ENCODE measurements around the gene BCL2L1.
"Not testable (repeated sequence)": the region's sequence is repeated elsewhere in the genome, so short reads cannot be mapped to it uniquely, and the experiment has no call there.

Gene BCL2L1

DNA sequence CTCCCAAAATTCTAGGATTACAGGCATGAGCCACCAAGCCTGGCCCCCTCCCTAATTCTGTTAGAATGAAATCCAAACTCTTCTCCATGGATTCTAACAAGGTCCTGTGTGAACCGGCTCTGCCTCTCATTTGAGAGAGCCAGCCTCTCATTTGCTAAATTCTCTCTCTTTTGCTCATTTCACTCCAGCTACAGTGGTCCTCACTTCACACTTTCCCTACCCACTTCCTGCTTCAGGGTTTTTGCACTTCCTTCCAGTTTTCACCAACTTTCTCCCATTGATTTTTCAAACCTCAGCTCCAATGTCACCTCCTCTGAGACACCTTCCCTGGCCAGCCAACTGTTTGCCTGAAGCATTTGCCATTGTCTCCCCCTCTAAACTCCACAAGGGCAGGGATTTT is 79.8 kb downstream of the BCL2L1 start:
- DNase-seq, result no peak

DNA sequence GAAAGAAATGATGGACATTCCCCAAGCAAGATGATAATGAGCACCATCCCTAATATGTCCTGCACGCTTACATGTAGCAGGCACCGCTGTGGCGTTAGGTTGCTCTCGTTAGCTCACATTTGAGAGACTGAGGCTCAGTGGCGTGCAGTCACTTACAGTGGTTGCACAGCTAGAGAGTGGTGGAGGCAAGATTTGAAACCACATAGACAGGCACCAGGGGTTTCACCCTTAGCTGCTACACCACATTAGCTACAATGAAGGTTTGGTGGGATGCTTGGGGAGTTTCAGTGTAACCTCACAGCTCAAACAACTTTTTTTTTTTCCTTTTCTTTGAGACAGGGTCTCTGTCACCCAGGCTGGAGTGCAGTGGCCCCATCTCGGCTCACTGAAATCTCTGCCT is 81.3 kb downstream of the BCL2L1 start:
- no peak for DNase-seq

DNA sequence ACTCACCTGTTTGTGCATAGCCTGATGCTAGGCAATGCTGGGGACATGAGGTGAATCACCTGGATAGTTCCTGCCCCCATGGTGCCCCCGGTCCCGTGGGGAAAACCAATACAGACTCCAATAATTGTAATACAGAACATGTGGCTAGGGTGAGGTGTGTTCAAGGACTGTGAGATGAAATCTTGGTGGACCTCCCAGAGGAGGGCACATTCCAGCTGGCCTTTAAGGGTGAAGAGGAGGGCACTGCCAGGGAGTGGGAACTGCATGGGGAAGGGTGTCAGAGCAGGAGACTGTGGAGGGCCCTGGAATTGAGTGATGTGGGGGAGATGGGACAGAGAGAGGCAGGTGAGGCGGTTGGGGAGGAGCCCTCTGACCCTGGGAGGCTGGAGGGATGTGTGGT is 82.4 kb downstream of the BCL2L1 start:
- no peak for DNase-seq

DNA sequence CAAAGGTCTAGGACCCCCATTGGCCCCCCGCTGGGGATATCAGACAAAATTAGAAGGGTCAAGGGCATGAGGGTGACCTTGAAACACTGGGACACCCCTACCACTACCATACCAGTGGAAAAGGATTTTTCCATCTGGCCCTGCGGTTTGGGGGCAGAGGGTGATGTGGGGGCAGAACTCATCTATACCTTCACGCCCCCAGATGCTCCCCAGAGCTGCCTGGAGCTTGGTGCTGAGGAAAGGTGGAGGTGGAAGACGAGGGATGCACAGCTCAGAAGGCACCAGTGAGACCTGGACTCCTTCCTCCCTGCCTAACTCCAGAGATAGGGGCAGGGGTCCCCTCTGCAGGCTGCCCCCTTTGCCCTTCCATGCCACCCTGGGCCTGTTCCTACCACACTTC is 83.9 kb downstream of the BCL2L1 start:
- DNase-seq, result no peak

DNA sequence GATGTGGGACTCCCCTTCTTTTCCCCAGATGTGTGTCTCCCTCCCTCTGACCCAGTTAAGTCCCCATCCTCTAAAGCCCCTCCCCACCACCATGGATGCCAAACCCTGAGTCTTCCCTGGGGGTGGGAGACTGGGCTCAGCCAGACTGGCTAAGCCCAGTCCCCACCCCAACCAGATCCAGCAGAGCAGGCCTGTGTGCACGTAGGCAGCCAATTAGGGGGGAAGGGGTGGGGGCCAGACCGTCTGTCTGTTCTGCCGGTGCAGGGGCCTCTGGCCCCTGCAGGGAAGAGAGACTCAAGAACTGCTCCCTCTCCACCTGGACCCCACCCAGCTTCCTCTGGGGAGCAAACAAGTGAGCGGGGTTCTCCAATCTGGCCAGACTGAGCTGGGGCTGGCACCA is 84.4 kb downstream of the BCL2L1 start:
- peak; percentile 11 for DNase-seq

DNA sequence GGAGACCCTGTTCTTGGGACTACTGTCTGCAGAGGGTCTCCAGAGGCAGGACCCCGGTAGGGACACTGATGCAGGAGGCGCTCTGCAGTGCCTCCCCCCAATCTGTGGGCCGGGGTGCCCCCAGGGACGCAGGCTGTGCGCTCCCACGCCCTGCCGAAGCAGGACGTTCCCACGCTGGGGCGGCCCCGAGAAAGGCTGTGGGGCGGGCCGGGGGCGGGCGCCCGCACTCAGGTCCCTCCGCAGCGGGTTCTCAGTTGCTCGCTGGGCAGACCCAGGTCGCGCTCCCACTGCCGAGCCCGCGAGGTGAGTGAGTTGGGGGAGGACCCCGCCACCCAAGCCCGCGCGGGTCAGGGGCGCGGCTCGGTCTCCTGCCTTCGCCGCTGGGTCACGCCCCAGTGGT is 85.0 kb downstream of the BCL2L1 start, which contains the start of gene COX4I2:
Gene COX4I2 (plus strand): TSS at position 253 of the 400 bp plus-strand sequence. CDS start 1,106 bp downstream, outside the sequence.
- no peak for DNase-seq

DNA sequence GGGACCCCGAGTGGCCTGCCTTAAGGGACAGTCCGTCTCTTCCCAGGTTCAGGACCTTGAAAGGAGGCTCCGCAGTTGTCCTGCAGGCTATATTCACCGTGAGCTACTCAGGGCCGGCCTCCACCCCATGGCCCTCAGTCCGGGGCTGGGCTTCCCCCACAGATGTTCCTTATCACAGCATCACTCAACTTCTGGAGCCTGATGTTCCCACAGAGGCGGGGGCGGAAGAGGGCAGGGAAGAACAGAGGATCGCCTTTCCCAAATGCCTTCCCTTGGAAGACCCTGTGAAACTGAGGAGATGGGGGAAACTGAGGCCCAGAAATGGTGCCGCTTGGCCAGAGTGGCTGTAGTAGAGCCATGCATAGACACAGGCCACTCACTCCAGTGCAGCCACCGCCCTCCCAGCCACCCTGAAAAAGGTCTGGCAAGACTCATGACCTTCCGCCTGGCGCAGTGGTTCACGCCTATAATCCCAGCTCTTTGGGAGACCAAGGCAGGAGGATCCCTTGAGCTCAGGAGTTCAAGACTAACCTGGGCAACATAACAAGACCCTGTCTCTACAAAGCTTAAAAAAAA is 89.2 kb downstream of the BCL2L1 start:
- no peak for DNase-seq

DNA sequence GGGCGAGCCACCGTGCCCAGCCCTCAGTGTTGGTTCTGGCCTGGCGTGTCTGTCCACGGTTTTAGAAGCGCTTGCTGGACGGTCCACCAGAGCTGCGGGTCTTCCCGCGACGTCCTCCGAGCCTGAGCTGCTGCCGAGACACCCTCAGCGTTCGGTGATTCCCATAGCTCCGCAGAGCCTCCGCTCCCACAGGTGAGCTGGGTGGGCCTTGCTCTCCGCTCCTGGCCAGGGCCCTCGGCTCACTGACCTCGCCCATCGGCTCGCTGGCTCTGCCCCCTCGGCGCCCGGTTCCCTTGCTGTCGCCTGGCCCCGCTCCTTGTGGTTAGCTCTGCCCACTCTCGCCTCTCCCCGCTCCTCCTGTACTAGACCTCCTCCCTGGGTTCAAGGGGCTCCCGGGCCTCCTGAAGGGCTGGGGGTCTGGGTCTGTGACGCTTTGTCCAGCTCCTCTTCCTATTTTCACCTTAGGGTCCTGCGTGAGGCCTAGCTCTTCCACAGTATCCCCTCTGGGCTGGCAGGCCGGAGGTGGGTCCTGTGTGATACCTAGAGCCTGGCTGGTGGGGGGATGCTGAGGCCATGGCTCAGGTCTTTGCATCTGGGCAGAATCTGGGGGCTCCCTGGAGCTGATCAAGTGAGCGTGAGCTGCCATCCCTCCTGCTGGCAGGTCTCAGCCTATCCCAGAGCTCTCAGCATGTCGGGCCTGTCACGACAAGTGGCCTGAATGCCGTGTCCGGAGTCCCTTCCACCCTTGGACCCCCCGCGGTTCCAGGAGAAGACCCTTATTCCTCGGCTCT is 89.9 kb downstream of the BCL2L1 start:
- no peak for DNase-seq

DNA sequence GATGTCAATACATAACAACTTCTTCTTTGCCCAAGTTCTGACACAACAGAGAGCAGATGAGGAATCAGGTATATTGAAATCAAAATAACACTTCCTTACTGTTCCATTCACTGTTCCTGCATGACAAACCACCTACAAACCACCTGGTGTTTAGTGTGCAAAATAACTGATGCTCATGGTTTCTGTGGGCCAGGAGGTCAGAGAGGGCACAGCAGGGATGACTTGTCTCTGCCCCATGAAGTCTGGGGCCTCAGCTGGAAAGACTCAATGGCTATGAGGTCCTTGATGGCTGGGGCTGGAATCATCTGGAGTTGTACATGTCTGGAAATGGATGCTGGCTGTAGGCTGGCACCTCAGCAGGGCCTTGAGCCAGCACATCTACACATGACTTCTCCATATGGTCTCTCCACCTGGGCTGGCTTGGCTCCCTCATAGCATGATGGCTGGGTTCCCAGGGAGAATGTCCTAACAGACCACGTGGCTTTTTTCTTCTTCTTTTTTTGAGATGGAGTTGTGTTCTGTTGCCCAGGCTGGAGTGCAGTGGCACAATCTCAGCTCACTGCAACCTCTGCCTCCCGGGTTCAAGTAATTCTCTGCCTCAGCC is 92.4 kb downstream of the BCL2L1 start:
- no peak for DNase-seq

DNA sequence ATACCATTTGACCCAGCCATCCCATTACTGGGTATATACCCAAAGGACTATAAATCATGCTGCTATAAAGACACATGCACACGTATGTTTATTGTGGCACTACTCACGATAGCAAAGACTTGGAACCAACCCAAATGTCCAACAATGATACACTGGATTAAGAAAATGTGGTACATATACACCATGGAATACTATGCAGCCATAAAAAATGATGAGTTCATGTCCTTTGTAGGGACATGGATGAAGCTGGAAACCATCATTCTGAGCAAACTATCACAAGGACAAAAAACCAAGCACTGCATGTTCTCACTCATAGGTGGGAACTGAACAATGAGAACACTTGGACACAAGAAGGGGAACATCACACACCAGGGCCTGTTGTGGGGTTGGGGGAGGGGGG is 94.6 kb downstream of the BCL2L1 start:
- DNase-seq, result not testable (repeated sequence)

DNA sequence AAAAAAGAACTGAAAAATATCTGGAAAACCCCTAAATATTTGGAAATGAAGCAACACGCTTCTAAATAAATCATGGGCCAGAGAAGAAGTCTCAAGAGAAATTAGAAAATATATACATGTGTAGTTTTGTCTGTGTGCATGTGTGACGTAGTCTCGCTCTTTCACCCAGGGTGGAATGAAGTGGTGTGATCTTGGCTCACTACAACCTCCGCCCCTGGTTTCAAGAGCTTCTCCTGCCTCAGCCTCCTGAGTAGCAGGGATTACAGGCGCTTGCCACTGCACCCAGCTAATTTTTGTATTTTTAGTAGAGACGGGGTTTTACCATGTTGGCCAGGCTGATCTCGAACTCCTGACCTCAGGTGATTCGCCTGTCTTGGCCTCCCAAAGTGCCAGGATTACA is 96.1 kb downstream of the BCL2L1 start:
- not testable (repeated sequence) for DNase-seq

DNA sequence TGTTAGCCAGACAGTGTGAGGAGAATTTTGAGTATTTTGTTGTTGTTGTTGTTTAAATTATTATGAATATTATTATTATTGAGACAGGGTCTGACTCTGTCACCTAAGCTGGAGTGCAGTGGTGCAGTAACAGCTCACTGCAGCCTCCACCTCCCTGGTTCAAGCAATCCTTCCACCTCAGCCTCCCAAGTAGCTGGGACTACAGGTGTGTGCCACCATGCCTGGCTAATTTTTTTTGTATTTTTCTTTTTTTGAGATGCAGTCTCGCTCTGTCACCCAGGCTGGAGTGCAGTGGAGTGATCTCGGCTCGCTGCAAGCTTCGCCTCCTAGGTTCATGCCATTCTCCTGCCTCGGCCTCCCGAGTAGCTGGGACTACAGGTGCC is 99.6 kb downstream of the BCL2L1 start:
- not testable (repeated sequence) for DNase-seq

DNA sequence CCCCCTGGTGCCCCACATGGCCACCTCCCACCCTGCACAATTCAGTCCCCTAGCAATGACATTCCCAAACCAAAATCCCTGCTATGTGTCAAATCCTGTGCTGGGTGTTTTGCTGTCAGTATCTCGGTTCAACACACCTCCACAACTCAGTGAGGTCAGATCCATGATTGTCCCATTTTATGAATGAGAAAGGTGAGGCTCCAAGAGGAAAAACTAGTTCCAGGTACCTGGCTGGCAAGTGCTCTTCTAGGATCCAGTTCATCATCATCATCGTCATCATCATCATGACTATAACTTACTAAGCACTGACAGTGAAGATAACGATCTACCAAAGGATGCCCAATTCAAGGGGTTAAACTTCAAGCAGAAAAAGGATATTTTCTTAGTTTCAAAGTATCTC is 102.4 kb downstream of the BCL2L1 start:
- DNase-seq, result no peak

DNA sequence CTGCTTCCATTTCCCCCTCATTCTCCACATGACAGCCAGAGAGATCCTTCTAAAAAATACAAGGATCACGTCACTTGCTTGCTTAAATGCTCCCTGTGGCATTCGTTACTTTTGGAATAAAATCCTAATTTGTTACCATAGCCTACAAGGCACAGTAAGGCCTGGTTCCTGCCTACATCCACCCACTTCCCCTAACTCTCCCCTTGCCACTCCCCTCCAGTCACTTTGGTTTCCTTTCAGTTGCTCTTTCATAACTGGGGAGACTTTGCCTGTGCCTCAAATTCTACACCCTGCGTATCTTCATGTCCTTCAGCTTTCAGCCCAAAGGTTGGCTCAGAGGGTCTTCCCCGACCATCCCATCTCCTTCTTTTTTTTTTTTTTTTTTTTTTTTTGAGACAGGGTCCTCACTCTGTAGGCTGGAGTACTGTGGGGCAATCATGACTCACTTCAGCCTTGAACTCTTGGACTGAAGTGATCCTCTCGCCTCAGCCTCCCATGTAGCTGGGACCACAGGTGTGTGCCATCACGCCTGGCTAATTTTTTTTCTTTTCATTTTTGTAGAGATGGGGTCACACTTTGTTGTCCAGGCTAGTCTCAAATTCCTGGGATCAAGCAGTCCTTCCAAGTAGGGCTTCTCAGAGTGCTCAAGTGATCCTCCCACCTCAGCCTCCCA is 105.1 kb downstream of the BCL2L1 start:
- DNase-seq, result no peak

DNA sequence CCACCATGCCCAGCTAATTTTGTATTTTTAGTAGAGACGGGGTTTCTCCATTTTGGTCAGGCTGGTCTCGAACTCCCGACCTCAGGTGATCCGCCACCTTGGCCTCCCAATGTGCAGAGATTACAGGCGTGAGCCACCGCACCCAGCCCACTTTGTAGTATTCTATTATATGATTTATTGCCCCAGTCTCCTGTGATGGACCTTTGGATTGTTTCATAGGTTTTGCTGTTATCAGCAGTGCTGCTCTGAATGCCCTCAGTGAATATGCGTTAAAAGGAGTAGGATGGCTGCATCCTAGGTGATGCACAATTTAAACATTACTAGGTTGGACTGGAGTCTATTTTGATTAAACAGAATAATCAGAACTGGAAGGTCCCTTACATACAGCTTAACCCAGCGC is 107.3 kb downstream of the BCL2L1 start:
- no peak for DNase-seq
